Ectodermal cell (in vitro differentiated cells): Measurements from ENCODE around the gene ELOF1. TPM values are rescaled to one million over a fixed set of nuclear protein-coding genes. Genes with fewer than 3 reads are reported as not detected.
"Not testable (repeated sequence)": the region's sequence is repeated elsewhere in the genome, so short reads cannot be mapped to it uniquely, and the experiment has no call there.

Source experiments
- H3K27ac ChIP-seq: 2 replicates; pipeline ENCODE4 v1.7.0; 2013; ENCODE audit warnings: mild to moderate bottlenecking, low read depth, low read length; ENCODE audit not compliant: insufficient read depth, poor library complexity, severe bottlenecking
- H3K27me3 ChIP-seq: 2 replicates; pipeline ENCODE4 v1.7.0; 2013; ENCODE audit warnings: mild to moderate bottlenecking, low read length; ENCODE audit not compliant: insufficient read depth, control insufficient read depth, poor library complexity, severe bottlenecking
- H3K36me3 ChIP-seq: one replicate; pipeline ENCODE4 v1.7.0; 2013; ENCODE audit warnings: low read length; ENCODE audit not compliant: control insufficient read depth, insufficient read depth
- H3K4me1 ChIP-seq: one replicate; pipeline ENCODE4 v1.7.0; 2013; ENCODE audit warnings: low read length; ENCODE audit not compliant: control insufficient read depth, insufficient read depth
- H3K4me3 ChIP-seq: 2 replicates; pipeline ENCODE4 v1.7.0; 2013; ENCODE audit warnings: low read depth, low read length, control low read depth; ENCODE audit not compliant: insufficient read depth
- H3K9me3 ChIP-seq: 2 replicates; pipeline ENCODE4 v1.7.0; 2013; ENCODE audit warnings: mild to moderate bottlenecking, low read length, moderate library complexity; ENCODE audit not compliant: control insufficient read depth
- WGBS, 2 experiments: methylation state at CpG; one replicate each; pipeline ENCODE4 v1.1.7; 2013; ENCODE audit warnings: missing lambda C conversion rate in 2 of 2; 5-methylcytosine and 5-hydroxymethylcytosine counted together
- polyA plus RNA-seq, 4 experiments: library from polyadenylated mRNA; stranded (reverse); fragments of 50-300 nt; gene quantifications; one replicate each; pipeline ENCODE4 v1.2.3, GENCODE V29; 2013

The ELOF1 gene
- 56.5 TPM for polyA plus RNA-seq (2013, experiment 1 of 4)
- polyA plus RNA-seq (2013, experiment 2 of 4): 59.9 TPM
- 46.9 TPM for polyA plus RNA-seq (2013, experiment 3 of 4)
- 55.0 TPM for polyA plus RNA-seq (2013, experiment 4 of 4)

- no peak within 1 kb of the TSS for H3K27ac ChIP-seq
- no peaks in the 10 kb centered on the region for H3K9me3 ChIP-seq
- H3K36me3 ChIP-seq: no peaks in the 10 kb centered on the region
- WGBS, 2 experiments: 7% methylated on average over 55 to 57 of the region's 57 CpGs
- no peaks in the 10 kb centered on the region for H3K27me3 ChIP-seq
- peak within 1 kb of the TSS; percentile 74 for H3K4me3 ChIP-seq
- peaks cover 3% of the 10 kb centered on the region for H3K4me1 ChIP-seq
These were observed at the start of gene ELOF1 for GRCh38 chr19:11558881-11559828. ELOF1 (minus strand) TSS chr19:11559230; CDS start chr19:11554347, 4,883 bp downstream.

GRCh38 chr19:11606484-11606883 is 47.5 kb upstream of the ELOF1 start:
- peaks cover 6% of the 10 kb centered on the region for H3K9me3 ChIP-seq
- 94 to 97% methylated on average over 8 of the region's 8 CpGs for WGBS, 2 experiments
- H3K27me3 ChIP-seq: no peaks in the 10 kb centered on the region
- no peak overlapping the region for H3K27ac ChIP-seq
- no peaks in the 10 kb centered on the region for H3K4me1 ChIP-seq
- H3K4me3 ChIP-seq: no peak overlapping the region
- H3K36me3 ChIP-seq: peaks cover 50% of the 10 kb centered on the region

- H3K4me3 ChIP-seq, H3K9me3 ChIP-seq, H3K4me1 ChIP-seq, H3K27ac ChIP-seq, H3K27me3 ChIP-seq: not testable (repeated sequence)
- whole genome bisulfite sequencing, 2 experiments: 95 to 96% methylated on average over 8 of the region's 8 CpGs
- H3K36me3 ChIP-seq: peaks cover 23% of the 10 kb centered on the region
These were observed 40.7 kb upstream of the ELOF1 start for GRCh38 chr19:11599704-11600103.

- Histone ChIP-seq H3K4me3 (peak overlapping the region; percentile 74), H3K27me3 (no peaks in the 10 kb centered on the region), H3K36me3 (peaks cover 14% of the 10 kb centered on the region), H3K27ac (no peak overlapping the region), H3K9me3 (no peaks in the 10 kb centered on the region), H3K4me1 (no peaks in the 10 kb centered on the region)
- whole genome bisulfite sequencing, 2 experiments: 94 to 95% methylated on average over 2 of the region's 2 CpGs
These were observed 39.7 kb upstream of the ELOF1 start for GRCh38 chr19:11598746-11599145.

GRCh38 chr19:11598103-11598483 is 39.1 kb upstream of the ELOF1 start:
- Histone ChIP-seq H3K27me3 (no peaks in the 10 kb centered on the region), H3K27ac (peak overlapping the region; percentile 98), H3K4me1 (no peaks in the 10 kb centered on the region), H3K4me3 (peak overlapping the region; percentile 74), H3K9me3 (no peaks in the 10 kb centered on the region), H3K36me3 (peaks cover 8% of the 10 kb centered on the region)
- WGBS, 2 experiments: 55 to 61% methylated on average over 10 of the region's 10 CpGs

- Histone ChIP-seq H3K4me3 (peak within 1 kb of the TSS; percentile 74), H3K4me1 (no peaks in the 10 kb centered on the region), H3K27ac (peak within 1 kb of the TSS; percentile 98), H3K27me3 (no peaks in the 10 kb centered on the region), H3K36me3 (peaks cover 2% of the 10 kb centered on the region), H3K9me3 (no peaks in the 10 kb centered on the region)
- 1% methylated on average over 67 of the region's 67 CpGs for WGBS, 2 experiments
These were observed 38.4 kb upstream of the ELOF1 start, which contains the start of gene ZNF627 for GRCh38 chr19:11597202-11598102. ZNF627 (plus strand) TSS chr19:11597483; CDS start chr19:11597628, 145 bp downstream.

GRCh38 chr19:11596156-11596555 is 37.1 kb upstream of the ELOF1 start:
- no peaks in the 10 kb centered on the region for H3K36me3 ChIP-seq
- no peaks in the 10 kb centered on the region for H3K9me3 ChIP-seq
- 93 to 95% methylated on average over 10 of the region's 10 CpGs for WGBS, 2 experiments
- no peak overlapping the region for H3K27ac ChIP-seq
- no peaks in the 10 kb centered on the region for H3K4me1 ChIP-seq
- H3K4me3 ChIP-seq: no peak overlapping the region
- H3K27me3 ChIP-seq: no peaks in the 10 kb centered on the region

GRCh38 chr19:11594084-11594483 is 35.1 kb upstream of the ELOF1 start:
- H3K9me3 ChIP-seq: no peaks in the 10 kb centered on the region
- no peaks in the 10 kb centered on the region for H3K4me1 ChIP-seq
- no peaks in the 10 kb centered on the region for H3K36me3 ChIP-seq
- no peak overlapping the region for H3K4me3 ChIP-seq
- 90 to 96% methylated on average over 4 of the region's 4 CpGs for WGBS, 2 experiments
- no peaks in the 10 kb centered on the region for H3K27me3 ChIP-seq
- no peak overlapping the region for H3K27ac ChIP-seq

GRCh38 chr19:11587975-11588631 is 29.1 kb upstream of the ELOF1 start:
- Histone ChIP-seq H3K36me3 (no peaks in the 10 kb centered on the region), H3K27ac (no peak overlapping the region), H3K4me3 (no peak overlapping the region), H3K4me1 (no peaks in the 10 kb centered on the region), H3K27me3 (no peaks in the 10 kb centered on the region), H3K9me3 (no peaks in the 10 kb centered on the region)
- WGBS, 2 experiments: 88% methylated on average over 13 of the region's 13 CpGs
